Measurements from ENCODE around the gene RBM34. TPM values are rescaled to one million over a fixed set of nuclear protein-coding genes. Genes with fewer than 3 reads are reported as not detected.
A peak's percentile ranks its signal among the peaks of the same experiment; 100 is the strongest.
"Not testable (repeated sequence)": the region's sequence is repeated elsewhere in the genome, so short reads cannot be mapped to it uniquely, and the experiment has no call there.

The RBM34 gene
- total RNA-seq, 3 donors from 2014 or later, result 42.9 to 54.0 (median 52.2) TPM

DNA sequence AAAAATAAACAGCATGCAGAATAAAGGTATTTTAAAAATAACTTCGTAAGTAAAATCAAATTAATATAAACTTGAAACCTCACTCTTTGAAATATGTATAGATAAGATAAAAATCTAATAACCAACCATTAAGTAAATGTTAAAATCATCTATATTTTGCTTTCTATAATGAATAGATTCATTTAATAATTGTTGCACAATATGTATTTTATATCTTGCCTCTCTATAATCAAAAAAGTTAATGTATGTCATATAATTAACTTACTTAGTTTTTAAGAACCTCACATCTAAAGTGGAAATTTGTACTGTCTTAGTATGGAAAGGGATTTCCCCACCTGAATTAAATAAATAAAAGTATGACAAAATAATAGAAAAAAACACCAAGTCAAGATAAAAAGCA is 42.4 kb upstream of the RBM34 start:
- intact Hi-C loops (cut with DNase I; ENCODE audit: low total_unique reads), result no loop called here
- peaks cover 4% of the 10 kb centered on the region for H3K36me3 ChIP-seq
- TF ChIP-seq POLR2AphosphoS5 (IDR thresholded peaks at IDR 0.05), result no peak
- no peak for TF ChIP-seq POLR2A (IDR thresholded peaks at IDR 0.05)
- TF ChIP-seq, protein P1, sequence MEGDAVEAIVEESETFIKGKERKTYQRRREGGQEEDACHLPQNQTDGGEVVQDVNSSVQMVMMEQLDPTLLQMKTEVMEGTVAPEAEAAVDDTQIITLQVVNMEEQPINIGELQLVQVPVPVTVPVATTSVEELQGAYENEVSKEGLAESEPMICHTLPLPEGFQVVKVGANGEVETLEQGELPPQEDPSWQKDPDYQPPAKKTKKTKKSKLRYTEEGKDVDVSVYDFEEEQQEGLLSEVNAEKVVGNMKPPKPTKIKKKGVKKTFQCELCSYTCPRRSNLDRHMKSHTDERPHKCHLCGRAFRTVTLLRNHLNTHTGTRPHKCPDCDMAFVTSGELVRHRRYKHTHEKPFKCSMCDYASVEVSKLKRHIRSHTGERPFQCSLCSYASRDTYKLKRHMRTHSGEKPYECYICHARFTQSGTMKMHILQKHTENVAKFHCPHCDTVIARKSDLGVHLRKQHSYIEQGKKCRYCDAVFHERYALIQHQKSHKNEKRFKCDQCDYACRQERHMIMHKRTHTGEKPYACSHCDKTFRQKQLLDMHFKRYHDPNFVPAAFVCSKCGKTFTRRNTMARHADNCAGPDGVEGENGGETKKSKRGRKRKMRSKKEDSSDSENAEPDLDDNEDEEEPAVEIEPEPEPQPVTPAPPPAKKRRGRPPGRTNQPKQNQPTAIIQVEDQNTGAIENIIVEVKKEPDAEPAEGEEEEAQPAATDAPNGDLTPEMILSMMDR (IDR thresholded peaks at IDR 0.05), result no peak
- H3K4me1 ChIP-seq, result no peaks in the 10 kb centered on the region
- no peak overlapping the region for H3K4me3 ChIP-seq
- no peak overlapping the region for H3K27ac ChIP-seq
- no peak for DNase-seq (ENCODE audit: low spot score in 2 of 2)
- H3K27me3 ChIP-seq, result no peaks in the 10 kb centered on the region
- H3K9me3 ChIP-seq, result no peaks in the 10 kb centered on the region

GRCh38 chr1:235202447-235202846 is 41.4 kb upstream of the RBM34 start:
- H3K27me3 ChIP-seq; H3K36me3 ChIP-seq; H3K4me3 ChIP-seq; H3K27ac ChIP-seq; intact Hi-C loops (cut with DNase I; ENCODE audit: low total_unique reads); H3K9me3 ChIP-seq; DNase-seq (ENCODE audit: low spot score in 2 of 2); H3K4me1 ChIP-seq: not testable (repeated sequence)

- intact Hi-C loops (cut with DNase I; ENCODE audit: low total_unique reads), result no loop called here
Measured at GRCh38 chr1:235199441-235199840, 38.4 kb upstream of the RBM34 start.

GRCh38 chr1:235190431-235190830 is 29.4 kb upstream of the RBM34 start:
- H3K36me3 ChIP-seq, result peaks cover under 1% of the 10 kb centered on the region
- TF ChIP-seq POLR2AphosphoS5 (IDR thresholded peaks at IDR 0.05) (no peak), POLR2A (IDR thresholded peaks at IDR 0.05) (no peak)
- TF ChIP-seq, protein P1 (IDR thresholded peaks at IDR 0.05), result no peak
- intact Hi-C loops (cut with DNase I; ENCODE audit: low total_unique reads), result no loop called here

More at GRCh38 chr1:235199441-235199840, 38.4 kb upstream of the RBM34 start:
- TF ChIP-seq, protein P1 (IDR thresholded peaks at IDR 0.05), result peak in 2 of 3 donors; percentile 12 to 22
- no peak for TF ChIP-seq POLR2A (IDR thresholded peaks at IDR 0.05)
- no peak for TF ChIP-seq POLR2AphosphoS5 (IDR thresholded peaks at IDR 0.05)
- no peak for DNase-seq (ENCODE audit: low spot score in 2 of 2)
- no peaks in the 10 kb centered on the region for H3K9me3 ChIP-seq
- H3K27ac ChIP-seq, result peak overlapping the region; percentile 45 to 54
- no peaks in the 10 kb centered on the region for H3K4me1 ChIP-seq
- no peaks in the 10 kb centered on the region for H3K27me3 ChIP-seq
- H3K4me3 ChIP-seq, result no peak overlapping the region
- H3K36me3 ChIP-seq, result peaks cover 6% of the 10 kb centered on the region

DNA sequence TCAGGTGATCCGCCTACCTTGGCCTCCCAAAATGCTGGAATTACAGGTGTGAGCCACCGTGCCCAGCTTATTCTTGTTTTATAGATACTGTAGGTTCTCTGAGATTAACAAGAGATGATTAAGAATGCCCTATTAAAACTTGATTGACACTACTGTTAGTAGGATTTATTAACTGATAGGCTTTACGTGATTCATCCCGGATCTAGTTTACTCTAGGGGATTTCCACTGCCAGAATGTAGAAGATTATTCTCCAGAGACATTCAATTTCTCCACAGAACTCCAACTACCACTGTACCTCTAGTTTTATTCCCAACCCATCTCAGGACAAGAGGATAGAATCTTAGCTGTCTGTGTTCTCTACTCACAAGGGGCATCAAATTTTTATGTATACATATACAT is 26.3 kb upstream of the RBM34 start:
- TF ChIP-seq, protein P1 (IDR thresholded peaks at IDR 0.05), result no peak
- TF ChIP-seq POLR2A (IDR thresholded peaks at IDR 0.05) (no peak), POLR2AphosphoS5 (IDR thresholded peaks at IDR 0.05) (no peak)
- no peaks in the 10 kb centered on the region for H3K27me3 ChIP-seq
- no peaks in the 10 kb centered on the region for H3K9me3 ChIP-seq
- no peak overlapping the region for H3K27ac ChIP-seq
- H3K36me3 ChIP-seq, result no peaks in the 10 kb centered on the region
- intact Hi-C loops (cut with DNase I; ENCODE audit: low total_unique reads), result no loop called here
- no peak for DNase-seq (ENCODE audit: low spot score in 2 of 2)
- H3K4me3 ChIP-seq, result no peak overlapping the region
- H3K4me1 ChIP-seq, result no peaks in the 10 kb centered on the region

More at GRCh38 chr1:235190431-235190830, 29.4 kb upstream of the RBM34 start:
- Histone ChIP-seq H3K9me3 (no peaks in the 10 kb centered on the region), H3K4me1 (no peaks in the 10 kb centered on the region), H3K4me3 (no peak overlapping the region), H3K27me3 (no peaks in the 10 kb centered on the region), H3K27ac (no peak overlapping the region)
- DNase-seq (ENCODE audit: low spot score in 2 of 2), result no peak
